SK-N-SH (cell line): Measurements from ENCODE around the gene SRR. TPM values are rescaled to one million over a fixed set of nuclear protein-coding genes. Genes with fewer than 3 reads are reported as not detected.

Source experiments
- CTCF ChIA-PET: fragments of 300-600, 350-600 bp; formaldehyde crosslinking; extraction: SDS; loops from one replicate; lab custom pipeline; 2021; lab: Yijun Ruan, JAX
- POLR2A ChIA-PET: fragments of 350-600 bp; sonication (Branson Sonifier 250); formaldehyde crosslinking; extraction: SDS; loops from one replicate; lab custom pipeline; 2020; ENCODE audit warnings: antibody characterized with exemption, inconsistent platforms; lab: Yijun Ruan, JAX
- DNase-seq: peaks from one replicate; pipeline ENCODE4 v3.0.0; 2012
- H2AFZ ChIP-seq: fragments of 200-600 bp; sonication (generic); 2 replicates; pipeline ENCODE4 v1.8.1; 2016; ENCODE audit warnings: antibody characterized with exemption, mild to moderate bottlenecking, low read depth
- H3F3A ChIP-seq: fragments of 200-600 bp; sonication (generic); replicated peaks from 2 replicates; pipeline ENCODE3; 2016; ENCODE audit warnings: antibody characterized with exemption, mild to moderate bottlenecking; ENCODE audit not compliant: insufficient read depth
- H3K27ac ChIP-seq, 2 experiments: fragments of 200-500 bp in 1 of 2; fragments of 200-600 bp in 1 of 2; sonication (Bioruptor generic) in 1 of 2; sonication (generic), shearing (Covaris generic) in 1 of 2; 2 replicates each; pipeline versions ENCODE4 v1.5.1 to v1.6.1; 2014 to 2016; ENCODE audit warnings: low read depth in 2 of 2, inconsistent platforms in 1 of 2, low read length in 1 of 2, mild to moderate bottlenecking in 1 of 2, mixed read lengths in 1 of 2
- H3K27me3 ChIP-seq: fragments of 200-600 bp; sonication (generic), shearing (Covaris generic); 2 replicates; pipeline ENCODE4 v1.6.1; 2016; ENCODE audit warnings: mixed run types; ENCODE audit not compliant: insufficient read depth
- H3K36me3 ChIP-seq, 2 experiments: fragments of 200-500 bp in 1 of 2; fragments of 200-600 bp in 1 of 2; sonication (Bioruptor generic) in 1 of 2; sonication (generic) in 1 of 2; replicated peaks in 1 of 2; 2 replicates each; pipeline versions ENCODE3 to v1.5.1; 2014 to 2016; ENCODE audit warnings: low read length in 1 of 2, mild to moderate bottlenecking in 1 of 2; ENCODE audit not compliant: insufficient read depth in 2 of 2, control insufficient read depth in 1 of 2
- H3K4me1 ChIP-seq, 2 experiments: fragments of 200-500 bp in 1 of 2; fragments of 200-600 bp in 1 of 2; sonication (Bioruptor generic) in 1 of 2; sonication (generic), shearing (Covaris generic) in 1 of 2; 2 replicates each; pipeline versions ENCODE4 v1.5.1 to v1.6.1; 2014 to 2016; ENCODE audit warnings: low read depth in 1 of 2, low read length in 1 of 2, mixed run types in 1 of 2; ENCODE audit not compliant: insufficient read depth in 2 of 2, control insufficient read depth in 1 of 2
- H3K4me2 ChIP-seq: fragments of 200-600 bp; sonication (generic), shearing (Covaris generic); 2 replicates; pipeline ENCODE4 v1.6.1; 2017; ENCODE audit warnings: mixed run types
- H3K4me3 ChIP-seq, 2 experiments: fragments of 200-500 bp in 1 of 2; fragments of 200-600 bp in 1 of 2; sonication (Bioruptor generic) in 1 of 2; sonication (generic), shearing (Covaris generic) in 1 of 2; 2 replicates each; pipeline versions ENCODE4 v1.5.1 to v1.8.1; 2014 to 2016; ENCODE audit warnings: low read depth in 2 of 2, inconsistent platforms in 1 of 2, low read length in 1 of 2, mild to moderate bottlenecking in 1 of 2, mixed read lengths in 1 of 2, moderate library complexity in 1 of 2
- H3K79me2 ChIP-seq: fragments of 200-600 bp; sonication (generic); 2 replicates; pipeline ENCODE4 v1.8.1; 2017; ENCODE audit warnings: mild to moderate bottlenecking; ENCODE audit not compliant: insufficient read depth
- H3K9ac ChIP-seq: fragments of 200-600 bp; sonication (generic); 2 replicates; pipeline ENCODE4 v1.6.1; 2017; ENCODE audit warnings: mixed run types
- H3K9me2 ChIP-seq: fragments of 200-600 bp; sonication (generic); 2 replicates; pipeline ENCODE4 v1.6.1; 2017; ENCODE audit warnings: mixed run types
- H3K9me3 ChIP-seq: fragments of 200-600 bp; sonication (generic); 2 replicates; pipeline ENCODE4 v1.6.1; 2017; ENCODE audit warnings: mixed run types, mild to moderate bottlenecking, moderate library complexity
- H4K20me1 ChIP-seq: fragments of 200-600 bp; sonication (generic); 2 replicates; pipeline ENCODE4 v1.6.1; 2017; ENCODE audit warnings: mild to moderate bottlenecking, mixed run types; ENCODE audit not compliant: insufficient read depth
- EZH2phosphoT487 ChIP-seq: fragments of 200-600 bp; sonication (generic); IDR thresholded peaks from 2 replicates; pipeline ENCODE4 v1.6.1; 2017; ENCODE audit warnings: low read depth, mixed run types, mild to moderate bottlenecking, antibody characterized with exemption, moderate library complexity, borderline replicate concordance
- FOXJ3 ChIP-seq: sonication (generic); formaldehyde crosslinking; IDR thresholded peaks from 2 replicates; pipeline ENCODE4 v1.5.1; 2020; ENCODE audit warnings: mild to moderate bottlenecking, missing genetic modification reagents
- GABPA ChIP-seq: IDR thresholded peaks from 2 replicates; pipeline ENCODE4 v1.4.0; 2012; ENCODE audit warnings: low read depth, mild to moderate bottlenecking
- JUND ChIP-seq: IDR thresholded peaks from 2 replicates; pipeline ENCODE4 v1.4.0; 2012
- RAD21 ChIP-seq: IDR thresholded peaks from 2 replicates; pipeline ENCODE4 v1.6.1; 2012; ENCODE audit warnings: mild to moderate bottlenecking, low read length
- RCOR1 ChIP-seq: fragments of 150-350 bp; IDR thresholded peaks from 2 replicates; pipeline ENCODE4 v1.6.1; 2017; ENCODE audit warnings: antibody characterized with exemption, low read length
- SIN3A ChIP-seq: IDR thresholded peaks from 2 replicates; pipeline ENCODE4 v1.6.1; 2012; ENCODE audit warnings: low read depth, mild to moderate bottlenecking, low read length, moderate library complexity, borderline replicate concordance
- SMC3 ChIP-seq: IDR thresholded peaks from 2 replicates; pipeline ENCODE4 v1.6.1; 2012; ENCODE audit warnings: low read depth, low read length, improper control_type of control experiment
- TAF1 ChIP-seq: IDR thresholded peaks from 2 replicates; pipeline ENCODE4 v1.6.1; 2012; ENCODE audit warnings: low read depth, mild to moderate bottlenecking, low read length, moderate library complexity, borderline replicate concordance
- WGBS: methylation state at CpG from one replicate; pipeline ENCODE4 v1.1.6; 2017; ENCODE audit warnings: low lambda C conversion rate; 5-methylcytosine and 5-hydroxymethylcytosine counted together
- polyA plus RNA-seq, 3 experiments: library from polyadenylated mRNA; depleted of rRNA; stranded (reverse); fragments of >200 nt; gene quantifications; 2 replicates each; pipeline ENCODE4 v1.2.3, GENCODE V29; 2012
- TF ChIP-seq, protein P1 (sequence below): IDR thresholded peaks from 2 replicates; pipeline ENCODE4 v1.6.1; 2012; ENCODE audit warnings: mild to moderate bottlenecking, low read depth, low read length, moderate library complexity
- TF ChIP-seq, protein P2 (sequence below): fragments of 150-350 bp; IDR thresholded peaks from 2 replicates; pipeline ENCODE4 v1.6.1; 2016; ENCODE audit warnings: mild to moderate bottlenecking, low read depth, low read length
- TF ChIP-seq, protein P3 (sequence below): fragments of 200-600 bp; sonication (generic); IDR thresholded peaks from 2 replicates; pipeline ENCODE4 v1.6.1; 2017; ENCODE audit warnings: antibody characterized with exemption, mild to moderate bottlenecking, moderate library complexity

The SRR gene
- polyA plus RNA-seq, 1 of the 3 experiments (the other 2 are of a cell fraction) = 18.5 TPM

DNA sequence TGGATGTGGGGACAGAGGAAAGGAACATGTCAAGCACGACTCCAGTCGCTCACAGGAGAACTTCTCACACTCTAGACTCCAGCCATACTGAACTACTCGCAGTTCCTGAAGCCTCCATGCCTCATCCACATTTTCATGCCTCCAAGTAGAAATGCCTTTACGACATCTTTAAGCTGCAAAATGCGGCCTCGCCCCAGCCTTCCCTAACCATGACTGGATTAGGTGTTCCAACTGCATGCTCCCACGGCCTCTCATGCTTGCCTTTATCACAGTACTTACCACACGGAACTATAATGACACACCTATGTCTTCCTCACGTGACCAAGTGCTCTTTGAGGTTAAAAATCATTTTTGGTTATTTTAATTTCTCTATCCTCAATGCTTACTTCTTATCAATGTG lies 24.0 kb upstream of the SRR start (continued):
- TF ChIP-seq, protein P1, sequence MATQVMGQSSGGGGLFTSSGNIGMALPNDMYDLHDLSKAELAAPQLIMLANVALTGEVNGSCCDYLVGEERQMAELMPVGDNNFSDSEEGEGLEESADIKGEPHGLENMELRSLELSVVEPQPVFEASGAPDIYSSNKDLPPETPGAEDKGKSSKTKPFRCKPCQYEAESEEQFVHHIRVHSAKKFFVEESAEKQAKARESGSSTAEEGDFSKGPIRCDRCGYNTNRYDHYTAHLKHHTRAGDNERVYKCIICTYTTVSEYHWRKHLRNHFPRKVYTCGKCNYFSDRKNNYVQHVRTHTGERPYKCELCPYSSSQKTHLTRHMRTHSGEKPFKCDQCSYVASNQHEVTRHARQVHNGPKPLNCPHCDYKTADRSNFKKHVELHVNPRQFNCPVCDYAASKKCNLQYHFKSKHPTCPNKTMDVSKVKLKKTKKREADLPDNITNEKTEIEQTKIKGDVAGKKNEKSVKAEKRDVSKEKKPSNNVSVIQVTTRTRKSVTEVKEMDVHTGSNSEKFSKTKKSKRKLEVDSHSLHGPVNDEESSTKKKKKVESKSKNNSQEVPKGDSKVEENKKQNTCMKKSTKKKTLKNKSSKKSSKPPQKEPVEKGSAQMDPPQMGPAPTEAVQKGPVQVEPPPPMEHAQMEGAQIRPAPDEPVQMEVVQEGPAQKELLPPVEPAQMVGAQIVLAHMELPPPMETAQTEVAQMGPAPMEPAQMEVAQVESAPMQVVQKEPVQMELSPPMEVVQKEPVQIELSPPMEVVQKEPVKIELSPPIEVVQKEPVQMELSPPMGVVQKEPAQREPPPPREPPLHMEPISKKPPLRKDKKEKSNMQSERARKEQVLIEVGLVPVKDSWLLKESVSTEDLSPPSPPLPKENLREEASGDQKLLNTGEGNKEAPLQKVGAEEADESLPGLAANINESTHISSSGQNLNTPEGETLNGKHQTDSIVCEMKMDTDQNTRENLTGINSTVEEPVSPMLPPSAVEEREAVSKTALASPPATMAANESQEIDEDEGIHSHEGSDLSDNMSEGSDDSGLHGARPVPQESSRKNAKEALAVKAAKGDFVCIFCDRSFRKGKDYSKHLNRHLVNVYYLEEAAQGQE = no peak
- TF ChIP-seq RAD21 = no peak
- TF ChIP-seq, protein P2, sequence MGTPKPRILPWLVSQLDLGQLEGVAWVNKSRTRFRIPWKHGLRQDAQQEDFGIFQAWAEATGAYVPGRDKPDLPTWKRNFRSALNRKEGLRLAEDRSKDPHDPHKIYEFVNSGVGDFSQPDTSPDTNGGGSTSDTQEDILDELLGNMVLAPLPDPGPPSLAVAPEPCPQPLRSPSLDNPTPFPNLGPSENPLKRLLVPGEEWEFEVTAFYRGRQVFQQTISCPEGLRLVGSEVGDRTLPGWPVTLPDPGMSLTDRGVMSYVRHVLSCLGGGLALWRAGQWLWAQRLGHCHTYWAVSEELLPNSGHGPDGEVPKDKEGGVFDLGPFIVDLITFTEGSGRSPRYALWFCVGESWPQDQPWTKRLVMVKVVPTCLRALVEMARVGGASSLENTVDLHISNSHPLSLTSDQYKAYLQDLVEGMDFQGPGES = no peak
- TF ChIP-seq FOXJ3 (CRISPR knock-in tag) = no peak
- no peak for TF ChIP-seq EZH2phosphoT487
- no peak for TF ChIP-seq JUND
- no peak for TF ChIP-seq GABPA
- no peak for TF ChIP-seq TAF1
- no peak for TF ChIP-seq SIN3A
- TF ChIP-seq, all 33 proteins: peak for 0

DNA sequence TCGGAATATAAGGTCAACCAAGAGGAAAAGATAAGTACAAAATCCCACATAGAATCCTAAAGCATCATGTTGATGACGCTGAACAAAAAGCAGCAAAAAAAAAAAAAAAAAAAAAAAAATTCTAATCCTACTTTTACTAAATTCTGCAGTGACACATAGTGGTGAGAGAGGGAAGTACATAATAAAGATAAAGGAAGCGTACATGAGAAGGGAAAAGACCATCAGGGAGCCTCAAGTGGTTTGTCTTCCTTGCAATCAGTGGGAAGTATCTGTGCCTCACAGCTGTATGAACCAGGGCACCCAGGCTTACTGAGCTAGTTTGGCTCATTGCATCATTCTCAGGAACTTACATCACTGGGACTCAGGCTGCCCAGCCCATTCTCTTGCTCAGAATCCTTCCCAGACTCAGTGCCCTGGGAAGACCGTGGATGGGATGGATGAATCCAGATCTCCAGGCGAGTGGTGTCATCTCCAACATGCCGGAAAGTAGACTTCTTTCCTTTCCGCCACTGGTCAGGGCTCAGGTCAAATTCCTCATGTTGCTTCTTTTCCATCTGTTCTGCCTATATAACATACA lies 21.4 kb upstream of the SRR start:
- POLR2A ChIA-PET = no interaction called here
- Histone ChIP-seq H3K27ac (peak overlapping the region in 1 of 2 experiments; percentile 26; a peak in 2 of 4 replicates), H3K27me3 (no peaks in the 10 kb centered on the region), H3K36me3 (peaks cover 46 to 66% of the 10 kb centered on the region in 2 experiments), H4K20me1 (no peaks in the 10 kb centered on the region), H3K79me2 (peaks cover 11% of the 10 kb centered on the region), H3F3A (peaks cover 18% of the 10 kb centered on the region)
- WGBS = 57% methylated on average over 7 of the region's 7 CpGs
- TF ChIP-seq SIN3A = no peak
- TF ChIP-seq, protein P2 = no peak
- no peak for TF ChIP-seq RCOR1
- TF ChIP-seq SMC3 = peak; percentile 26; the same call in 1 of the 2 replicates
- TF ChIP-seq, protein P3, sequence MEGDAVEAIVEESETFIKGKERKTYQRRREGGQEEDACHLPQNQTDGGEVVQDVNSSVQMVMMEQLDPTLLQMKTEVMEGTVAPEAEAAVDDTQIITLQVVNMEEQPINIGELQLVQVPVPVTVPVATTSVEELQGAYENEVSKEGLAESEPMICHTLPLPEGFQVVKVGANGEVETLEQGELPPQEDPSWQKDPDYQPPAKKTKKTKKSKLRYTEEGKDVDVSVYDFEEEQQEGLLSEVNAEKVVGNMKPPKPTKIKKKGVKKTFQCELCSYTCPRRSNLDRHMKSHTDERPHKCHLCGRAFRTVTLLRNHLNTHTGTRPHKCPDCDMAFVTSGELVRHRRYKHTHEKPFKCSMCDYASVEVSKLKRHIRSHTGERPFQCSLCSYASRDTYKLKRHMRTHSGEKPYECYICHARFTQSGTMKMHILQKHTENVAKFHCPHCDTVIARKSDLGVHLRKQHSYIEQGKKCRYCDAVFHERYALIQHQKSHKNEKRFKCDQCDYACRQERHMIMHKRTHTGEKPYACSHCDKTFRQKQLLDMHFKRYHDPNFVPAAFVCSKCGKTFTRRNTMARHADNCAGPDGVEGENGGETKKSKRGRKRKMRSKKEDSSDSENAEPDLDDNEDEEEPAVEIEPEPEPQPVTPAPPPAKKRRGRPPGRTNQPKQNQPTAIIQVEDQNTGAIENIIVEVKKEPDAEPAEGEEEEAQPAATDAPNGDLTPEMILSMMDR = peak; percentile 74
- TF ChIP-seq RAD21 = peak; percentile 70
- TF ChIP-seq, all 33 proteins: peak for 3
- Histone ChIP-seq H3K9me2 (no peaks in the 10 kb centered on the region), H3K4me2 (no peak overlapping the region), H3K4me3 (no peak overlapping the region), H3K9ac (no peak overlapping the region), H3K9me3 (no peaks in the 10 kb centered on the region), H3K4me1 (no peaks in the 10 kb centered on the region; a peak in 1 of 4 replicates), H2AFZ (no peak overlapping the region)
- CTCF ChIA-PET = interaction anchor here (0.7 to 3.5 kb wide), 15 partner anchors 10 to 373 kb away, joined by 3 to 27 read pairs (median 4); partner anchors contain the start of genes HIC1 and TSR1
- DNase-seq = peak; percentile 61
